ENCODE data around the gene PRKN. TPM values are rescaled to one million over a fixed set of nuclear protein-coding genes. Genes with fewer than 3 reads are reported as not detected.

PRKN gene
- total and polyA plus RNA-seq, 2 experiments from 2014 or later = 0.10 to 0.84 TPM

DNA sequence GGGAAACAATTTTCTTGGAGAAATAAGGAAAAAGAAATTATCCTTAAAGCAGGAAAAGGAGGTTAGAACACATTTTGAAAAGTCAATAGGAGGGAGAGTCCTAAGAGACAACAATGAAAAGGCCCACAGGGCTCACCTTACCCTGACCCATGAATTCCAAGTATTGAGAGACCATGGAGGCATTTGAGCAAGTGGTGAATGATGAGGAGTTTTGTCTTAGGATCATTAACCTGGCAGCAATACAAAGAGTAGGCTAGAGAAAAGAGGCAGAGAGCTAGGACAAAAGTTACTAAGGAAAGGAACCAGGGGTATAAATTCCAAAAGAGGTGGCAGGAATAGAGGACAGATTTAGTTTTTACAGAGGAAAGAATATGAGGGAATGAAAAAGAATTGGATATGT, 44.9 kb upstream of the PRKN start (continued):
- TF ChIP-seq, protein P1, sequence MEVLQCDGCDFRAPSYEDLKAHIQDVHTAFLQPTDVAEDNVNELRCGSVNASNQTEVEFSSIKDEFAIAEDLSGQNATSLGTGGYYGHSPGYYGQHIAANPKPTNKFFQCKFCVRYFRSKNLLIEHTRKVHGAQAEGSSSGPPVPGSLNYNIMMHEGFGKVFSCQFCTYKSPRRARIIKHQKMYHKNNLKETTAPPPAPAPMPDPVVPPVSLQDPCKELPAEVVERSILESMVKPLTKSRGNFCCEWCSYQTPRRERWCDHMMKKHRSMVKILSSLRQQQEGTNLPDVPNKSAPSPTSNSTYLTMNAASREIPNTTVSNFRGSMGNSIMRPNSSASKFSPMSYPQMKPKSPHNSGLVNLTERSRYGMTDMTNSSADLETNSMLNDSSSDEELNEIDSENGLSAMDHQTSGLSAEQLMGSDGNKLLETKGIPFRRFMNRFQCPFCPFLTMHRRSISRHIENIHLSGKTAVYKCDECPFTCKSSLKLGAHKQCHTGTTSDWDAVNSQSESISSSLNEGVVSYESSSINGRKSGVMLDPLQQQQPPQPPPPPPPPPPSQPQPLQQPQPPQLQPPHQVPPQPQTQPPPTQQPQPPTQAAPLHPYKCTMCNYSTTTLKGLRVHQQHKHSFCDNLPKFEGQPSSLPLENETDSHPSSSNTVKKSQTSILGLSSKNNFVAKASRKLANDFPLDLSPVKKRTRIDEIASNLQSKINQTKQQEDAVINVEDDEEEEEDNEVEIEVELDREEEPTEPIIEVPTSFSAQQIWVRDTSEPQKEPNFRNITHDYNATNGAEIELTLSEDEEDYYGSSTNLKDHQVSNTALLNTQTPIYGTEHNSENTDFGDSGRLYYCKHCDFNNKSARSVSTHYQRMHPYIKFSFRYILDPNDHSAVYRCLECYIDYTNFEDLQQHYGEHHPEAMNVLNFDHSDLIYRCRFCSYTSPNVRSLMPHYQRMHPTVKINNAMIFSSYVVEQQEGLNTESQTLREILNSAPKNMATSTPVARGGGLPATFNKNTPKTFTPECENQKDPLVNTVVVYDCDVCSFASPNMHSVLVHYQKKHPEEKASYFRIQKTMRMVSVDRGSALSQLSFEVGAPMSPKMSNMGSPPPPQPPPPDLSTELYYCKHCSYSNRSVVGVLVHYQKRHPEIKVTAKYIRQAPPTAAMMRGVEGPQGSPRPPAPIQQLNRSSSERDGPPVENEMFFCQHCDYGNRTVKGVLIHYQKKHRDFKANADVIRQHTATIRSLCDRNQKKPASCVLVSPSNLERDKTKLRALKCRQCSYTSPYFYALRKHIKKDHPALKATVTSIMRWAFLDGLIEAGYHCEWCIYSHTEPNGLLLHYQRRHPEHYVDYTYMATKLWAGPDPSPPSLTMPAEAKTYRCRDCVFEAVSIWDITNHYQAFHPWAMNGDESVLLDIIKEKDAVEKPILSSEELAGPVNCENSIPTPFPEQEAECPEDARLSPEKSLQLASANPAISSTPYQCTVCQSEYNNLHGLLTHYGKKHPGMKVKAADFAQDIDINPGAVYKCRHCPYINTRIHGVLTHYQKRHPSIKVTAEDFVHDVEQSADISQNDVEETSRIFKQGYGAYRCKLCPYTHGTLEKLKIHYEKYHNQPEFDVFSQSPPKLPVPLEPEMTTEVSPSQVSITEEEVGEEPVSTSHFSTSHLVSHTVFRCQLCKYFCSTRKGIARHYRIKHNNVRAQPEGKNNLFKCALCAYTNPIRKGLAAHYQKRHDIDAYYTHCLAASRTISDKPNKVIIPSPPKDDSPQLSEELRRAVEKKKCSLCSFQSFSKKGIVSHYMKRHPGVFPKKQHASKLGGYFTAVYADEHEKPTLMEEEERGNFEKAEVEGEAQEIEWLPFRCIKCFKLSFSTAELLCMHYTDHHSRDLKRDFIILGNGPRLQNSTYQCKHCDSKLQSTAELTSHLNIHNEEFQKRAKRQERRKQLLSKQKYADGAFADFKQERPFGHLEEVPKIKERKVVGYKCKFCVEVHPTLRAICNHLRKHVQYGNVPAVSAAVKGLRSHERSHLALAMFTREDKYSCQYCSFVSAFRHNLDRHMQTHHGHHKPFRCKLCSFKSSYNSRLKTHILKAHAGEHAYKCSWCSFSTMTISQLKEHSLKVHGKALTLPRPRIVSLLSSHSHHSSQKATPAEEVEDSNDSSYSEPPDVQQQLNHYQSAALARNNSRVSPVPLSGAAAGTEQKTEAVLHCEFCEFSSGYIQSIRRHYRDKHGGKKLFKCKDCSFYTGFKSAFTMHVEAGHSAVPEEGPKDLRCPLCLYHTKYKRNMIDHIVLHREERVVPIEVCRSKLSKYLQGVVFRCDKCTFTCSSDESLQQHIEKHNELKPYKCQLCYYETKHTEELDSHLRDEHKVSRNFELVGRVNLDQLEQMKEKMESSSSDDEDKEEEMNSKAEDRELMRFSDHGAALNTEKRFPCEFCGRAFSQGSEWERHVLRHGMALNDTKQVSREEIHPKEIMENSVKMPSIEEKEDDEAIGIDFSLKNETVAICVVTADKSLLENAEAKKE (CRISPR knock-in tag; IDR thresholded peaks at IDR 0.05) = no peak
- TF ChIP-seq POLR2AphosphoS5 (IDR thresholded peaks at IDR 0.05; ENCODE audit: low read depth) = no peak
- TF ChIP-seq, protein P2, sequence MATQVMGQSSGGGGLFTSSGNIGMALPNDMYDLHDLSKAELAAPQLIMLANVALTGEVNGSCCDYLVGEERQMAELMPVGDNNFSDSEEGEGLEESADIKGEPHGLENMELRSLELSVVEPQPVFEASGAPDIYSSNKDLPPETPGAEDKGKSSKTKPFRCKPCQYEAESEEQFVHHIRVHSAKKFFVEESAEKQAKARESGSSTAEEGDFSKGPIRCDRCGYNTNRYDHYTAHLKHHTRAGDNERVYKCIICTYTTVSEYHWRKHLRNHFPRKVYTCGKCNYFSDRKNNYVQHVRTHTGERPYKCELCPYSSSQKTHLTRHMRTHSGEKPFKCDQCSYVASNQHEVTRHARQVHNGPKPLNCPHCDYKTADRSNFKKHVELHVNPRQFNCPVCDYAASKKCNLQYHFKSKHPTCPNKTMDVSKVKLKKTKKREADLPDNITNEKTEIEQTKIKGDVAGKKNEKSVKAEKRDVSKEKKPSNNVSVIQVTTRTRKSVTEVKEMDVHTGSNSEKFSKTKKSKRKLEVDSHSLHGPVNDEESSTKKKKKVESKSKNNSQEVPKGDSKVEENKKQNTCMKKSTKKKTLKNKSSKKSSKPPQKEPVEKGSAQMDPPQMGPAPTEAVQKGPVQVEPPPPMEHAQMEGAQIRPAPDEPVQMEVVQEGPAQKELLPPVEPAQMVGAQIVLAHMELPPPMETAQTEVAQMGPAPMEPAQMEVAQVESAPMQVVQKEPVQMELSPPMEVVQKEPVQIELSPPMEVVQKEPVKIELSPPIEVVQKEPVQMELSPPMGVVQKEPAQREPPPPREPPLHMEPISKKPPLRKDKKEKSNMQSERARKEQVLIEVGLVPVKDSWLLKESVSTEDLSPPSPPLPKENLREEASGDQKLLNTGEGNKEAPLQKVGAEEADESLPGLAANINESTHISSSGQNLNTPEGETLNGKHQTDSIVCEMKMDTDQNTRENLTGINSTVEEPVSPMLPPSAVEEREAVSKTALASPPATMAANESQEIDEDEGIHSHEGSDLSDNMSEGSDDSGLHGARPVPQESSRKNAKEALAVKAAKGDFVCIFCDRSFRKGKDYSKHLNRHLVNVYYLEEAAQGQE (IDR thresholded peaks at IDR 0.05; ENCODE audit: unreplicated experiment) = no peak
- TF ChIP-seq ZNF114 (CRISPR knock-in tag; IDR thresholded peaks at IDR 0.05) = no peak
- TF ChIP-seq, protein P3, sequence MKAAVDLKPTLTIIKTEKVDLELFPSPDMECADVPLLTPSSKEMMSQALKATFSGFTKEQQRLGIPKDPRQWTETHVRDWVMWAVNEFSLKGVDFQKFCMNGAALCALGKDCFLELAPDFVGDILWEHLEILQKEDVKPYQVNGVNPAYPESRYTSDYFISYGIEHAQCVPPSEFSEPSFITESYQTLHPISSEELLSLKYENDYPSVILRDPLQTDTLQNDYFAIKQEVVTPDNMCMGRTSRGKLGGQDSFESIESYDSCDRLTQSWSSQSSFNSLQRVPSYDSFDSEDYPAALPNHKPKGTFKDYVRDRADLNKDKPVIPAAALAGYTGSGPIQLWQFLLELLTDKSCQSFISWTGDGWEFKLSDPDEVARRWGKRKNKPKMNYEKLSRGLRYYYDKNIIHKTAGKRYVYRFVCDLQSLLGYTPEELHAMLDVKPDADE (IDR thresholded peaks at IDR 0.05) = no peak
- no peak for TF ChIP-seq EZH2phosphoT487 (IDR thresholded peaks at IDR 0.05; ENCODE audit: unreplicated experiment)
- no peak for TF ChIP-seq NANOG (IDR thresholded peaks at IDR 0.05; ENCODE audit: borderline replicate concordance)
- TF ChIP-seq ZNF331 (CRISPR knock-in tag; IDR thresholded peaks at IDR 0.05; ENCODE audit: low read depth) = no peak
- no peak for TF ChIP-seq STAT1 (IDR thresholded peaks at IDR 0.05; ENCODE audit: unreplicated experiment)
- no peak for TF ChIP-seq CREB1 (CRISPR knock-in tag; IDR thresholded peaks at IDR 0.05; ENCODE audit: low read depth)

Measured in GM23338 (cell line).